ENCODE data around the gene FTO. TPM values are rescaled to one million over a fixed set of nuclear protein-coding genes. Genes with fewer than 3 reads are reported as not detected.

Gene FTO
- total RNA-seq, 1 experiment from 2014 or later, result 57.4 TPM

DNA sequence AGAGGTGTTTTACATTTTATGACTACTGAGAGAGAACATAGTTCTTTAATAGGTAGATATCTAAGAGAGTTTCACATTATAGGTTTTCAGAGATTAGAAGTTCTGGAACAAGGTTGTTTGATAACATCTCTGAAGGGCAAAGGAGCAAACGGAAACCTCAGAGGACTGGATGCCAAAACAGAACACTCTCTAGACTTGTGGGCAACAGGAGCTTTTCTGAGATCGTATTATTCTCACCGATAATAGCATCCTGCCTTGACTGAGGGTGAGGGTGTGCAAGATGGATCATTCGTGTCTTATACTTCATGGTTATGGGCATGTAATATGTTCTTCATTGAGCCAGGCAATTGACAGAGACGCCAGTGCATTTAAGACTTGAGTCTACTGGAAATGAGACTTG is 347.9 kb downstream of the FTO start (continued):
- no peak for TF ChIP-seq JAZF1 (CRISPR knock-in tag; IDR thresholded peaks at IDR 0.05)

DNA sequence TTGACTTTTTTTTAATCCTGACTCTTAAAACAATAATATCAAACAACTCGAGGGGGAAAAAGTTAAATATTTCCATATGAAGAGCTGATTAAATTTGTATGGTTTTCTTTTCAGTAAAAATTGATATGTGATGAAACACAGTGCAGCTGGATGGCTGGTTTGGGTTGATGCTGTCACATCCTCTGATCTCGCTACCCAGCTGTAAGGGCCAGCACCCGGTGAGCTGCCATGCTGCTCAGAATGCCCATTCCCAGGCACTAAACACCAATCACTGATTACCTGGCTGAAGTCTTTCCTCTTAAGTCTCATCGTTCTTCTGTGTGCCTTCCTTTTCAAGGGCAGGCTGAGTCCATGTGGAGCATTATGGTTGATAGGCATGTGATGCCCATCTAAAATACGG is 348.3 kb downstream of the FTO start:
- peaks cover 6% of the 10 kb centered on the region; the same call in 1 of the 2 replicates for H3K36me3 Mint-ChIP-seq
- ChIA-PET CTCF (no interaction called here), POLR2A (no interaction called here)
- no peak overlapping the region for H3K4me3 Mint-ChIP-seq
- no peaks in the 10 kb centered on the region for H3K9me3 Mint-ChIP-seq
- no peak for TF ChIP-seq EMX1 (CRISPR knock-in tag; IDR thresholded peaks at IDR 0.05)
- TF ChIP-seq, protein P1, sequence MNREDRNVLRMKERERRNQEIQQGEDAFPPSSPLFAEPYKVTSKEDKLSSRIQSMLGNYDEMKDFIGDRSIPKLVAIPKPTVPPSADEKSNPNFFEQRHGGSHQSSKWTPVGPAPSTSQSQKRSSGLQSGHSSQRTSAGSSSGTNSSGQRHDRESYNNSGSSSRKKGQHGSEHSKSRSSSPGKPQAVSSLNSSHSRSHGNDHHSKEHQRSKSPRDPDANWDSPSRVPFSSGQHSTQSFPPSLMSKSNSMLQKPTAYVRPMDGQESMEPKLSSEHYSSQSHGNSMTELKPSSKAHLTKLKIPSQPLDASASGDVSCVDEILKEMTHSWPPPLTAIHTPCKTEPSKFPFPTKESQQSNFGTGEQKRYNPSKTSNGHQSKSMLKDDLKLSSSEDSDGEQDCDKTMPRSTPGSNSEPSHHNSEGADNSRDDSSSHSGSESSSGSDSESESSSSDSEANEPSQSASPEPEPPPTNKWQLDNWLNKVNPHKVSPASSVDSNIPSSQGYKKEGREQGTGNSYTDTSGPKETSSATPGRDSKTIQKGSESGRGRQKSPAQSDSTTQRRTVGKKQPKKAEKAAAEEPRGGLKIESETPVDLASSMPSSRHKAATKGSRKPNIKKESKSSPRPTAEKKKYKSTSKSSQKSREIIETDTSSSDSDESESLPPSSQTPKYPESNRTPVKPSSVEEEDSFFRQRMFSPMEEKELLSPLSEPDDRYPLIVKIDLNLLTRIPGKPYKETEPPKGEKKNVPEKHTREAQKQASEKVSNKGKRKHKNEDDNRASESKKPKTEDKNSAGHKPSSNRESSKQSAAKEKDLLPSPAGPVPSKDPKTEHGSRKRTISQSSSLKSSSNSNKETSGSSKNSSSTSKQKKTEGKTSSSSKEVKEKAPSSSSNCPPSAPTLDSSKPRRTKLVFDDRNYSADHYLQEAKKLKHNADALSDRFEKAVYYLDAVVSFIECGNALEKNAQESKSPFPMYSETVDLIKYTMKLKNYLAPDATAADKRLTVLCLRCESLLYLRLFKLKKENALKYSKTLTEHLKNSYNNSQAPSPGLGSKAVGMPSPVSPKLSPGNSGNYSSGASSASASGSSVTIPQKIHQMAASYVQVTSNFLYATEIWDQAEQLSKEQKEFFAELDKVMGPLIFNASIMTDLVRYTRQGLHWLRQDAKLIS (CRISPR knock-in tag; IDR thresholded peaks at IDR 0.05; ENCODE audit: borderline replicate concordance), result no peak
- no peak for TF ChIP-seq SMAD3 (CRISPR knock-in tag; IDR thresholded peaks at IDR 0.05; ENCODE audit: borderline replicate concordance)
- TF ChIP-seq, protein P2, sequence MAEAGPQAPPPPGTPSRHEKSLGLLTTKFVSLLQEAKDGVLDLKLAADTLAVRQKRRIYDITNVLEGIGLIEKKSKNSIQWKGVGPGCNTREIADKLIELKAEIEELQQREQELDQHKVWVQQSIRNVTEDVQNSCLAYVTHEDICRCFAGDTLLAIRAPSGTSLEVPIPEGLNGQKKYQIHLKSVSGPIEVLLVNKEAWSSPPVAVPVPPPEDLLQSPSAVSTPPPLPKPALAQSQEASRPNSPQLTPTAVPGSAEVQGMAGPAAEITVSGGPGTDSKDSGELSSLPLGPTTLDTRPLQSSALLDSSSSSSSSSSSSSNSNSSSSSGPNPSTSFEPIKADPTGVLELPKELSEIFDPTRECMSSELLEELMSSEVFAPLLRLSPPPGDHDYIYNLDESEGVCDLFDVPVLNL (CRISPR knock-in tag; IDR thresholded peaks at IDR 0.05; ENCODE audit: borderline replicate concordance, low read depth), result no peak
- TF ChIP-seq, protein P3, sequence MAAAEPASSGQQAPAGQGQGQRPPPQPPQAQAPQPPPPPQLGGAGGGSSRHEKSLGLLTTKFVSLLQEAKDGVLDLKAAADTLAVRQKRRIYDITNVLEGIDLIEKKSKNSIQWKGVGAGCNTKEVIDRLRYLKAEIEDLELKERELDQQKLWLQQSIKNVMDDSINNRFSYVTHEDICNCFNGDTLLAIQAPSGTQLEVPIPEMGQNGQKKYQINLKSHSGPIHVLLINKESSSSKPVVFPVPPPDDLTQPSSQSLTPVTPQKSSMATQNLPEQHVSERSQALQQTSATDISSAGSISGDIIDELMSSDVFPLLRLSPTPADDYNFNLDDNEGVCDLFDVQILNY (CRISPR knock-in tag; IDR thresholded peaks at IDR 0.05), result no peak
- no peak for TF ChIP-seq ZNF121 (CRISPR knock-in tag; IDR thresholded peaks at IDR 0.05)
- TF ChIP-seq SMAD4 (CRISPR knock-in tag; IDR thresholded peaks at IDR 0.05), result no peak
- H3K27ac Mint-ChIP-seq, result no peak overlapping the region
- no peaks in the 10 kb centered on the region; the same call in 1 of the 2 replicates for H3K27me3 Mint-ChIP-seq (ENCODE audit: low read depth)
- ATAC-seq, result no peak
- DNase-seq (ENCODE audit: low spot score), result no peak
- H3K4me1 Mint-ChIP-seq, result peaks cover 12% of the 10 kb centered on the region

DNA sequence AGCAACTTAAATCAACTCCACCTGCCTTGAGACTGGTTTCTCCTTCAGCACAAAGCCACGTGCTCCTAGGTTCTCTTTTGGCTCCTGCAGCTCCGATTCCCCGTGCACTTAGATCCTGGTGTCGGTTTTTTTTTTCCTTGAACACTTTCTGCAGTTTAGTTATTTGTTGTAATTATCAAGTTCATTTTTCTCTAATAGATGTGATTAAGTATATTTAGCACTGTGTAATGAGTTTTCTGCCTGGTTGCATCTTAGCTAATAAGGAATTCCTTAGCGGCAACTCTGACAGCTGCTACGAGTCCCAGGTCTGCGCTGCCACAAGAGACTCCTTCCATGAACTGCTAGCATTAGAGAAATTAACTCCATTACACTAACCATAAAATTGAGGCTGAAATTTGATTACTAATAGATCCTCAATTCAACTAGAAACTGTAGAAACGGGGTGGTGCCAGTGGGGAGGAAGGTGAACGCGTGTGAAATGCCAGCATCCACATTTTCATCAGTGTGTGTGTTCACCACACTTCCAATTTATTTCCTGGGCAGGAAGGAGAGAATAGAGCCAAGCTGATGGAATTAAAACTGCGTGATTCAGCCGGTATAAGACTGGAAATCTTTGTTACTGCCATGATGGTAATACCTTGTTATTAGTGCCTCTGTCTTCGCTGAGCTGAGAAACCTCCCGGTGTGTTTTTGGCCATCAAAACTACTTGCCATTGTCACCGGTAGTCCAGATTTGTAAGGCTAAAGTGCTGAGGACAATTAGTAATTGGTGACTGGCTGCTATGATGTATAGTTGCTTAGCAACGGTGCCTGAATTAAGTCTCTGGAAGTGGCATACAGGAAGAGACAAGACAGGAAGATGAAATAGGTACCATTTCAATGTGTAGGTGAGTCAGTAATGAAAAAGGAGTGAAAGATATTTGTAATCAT is 350.2 kb downstream of the FTO start:
- H3K9me3 Mint-ChIP-seq, result no peaks in the 10 kb centered on the region
- TF ChIP-seq, protein P4, sequence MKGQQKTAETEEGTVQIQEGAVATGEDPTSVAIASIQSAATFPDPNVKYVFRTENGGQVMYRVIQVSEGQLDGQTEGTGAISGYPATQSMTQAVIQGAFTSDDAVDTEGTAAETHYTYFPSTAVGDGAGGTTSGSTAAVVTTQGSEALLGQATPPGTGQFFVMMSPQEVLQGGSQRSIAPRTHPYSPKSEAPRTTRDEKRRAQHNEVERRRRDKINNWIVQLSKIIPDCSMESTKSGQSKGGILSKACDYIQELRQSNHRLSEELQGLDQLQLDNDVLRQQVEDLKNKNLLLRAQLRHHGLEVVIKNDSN (CRISPR knock-in tag; IDR thresholded peaks at IDR 0.05), result no peak
- TF ChIP-seq, protein P5, sequence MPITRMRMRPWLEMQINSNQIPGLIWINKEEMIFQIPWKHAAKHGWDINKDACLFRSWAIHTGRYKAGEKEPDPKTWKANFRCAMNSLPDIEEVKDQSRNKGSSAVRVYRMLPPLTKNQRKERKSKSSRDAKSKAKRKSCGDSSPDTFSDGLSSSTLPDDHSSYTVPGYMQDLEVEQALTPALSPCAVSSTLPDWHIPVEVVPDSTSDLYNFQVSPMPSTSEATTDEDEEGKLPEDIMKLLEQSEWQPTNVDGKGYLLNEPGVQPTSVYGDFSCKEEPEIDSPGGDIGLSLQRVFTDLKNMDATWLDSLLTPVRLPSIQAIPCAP (CRISPR knock-in tag; IDR thresholded peaks at IDR 0.05), result no peak
- TF ChIP-seq NR2C2 (CRISPR knock-in tag; IDR thresholded peaks at IDR 0.05) (no peak), ZNF263 (CRISPR knock-in tag; IDR thresholded peaks at IDR 0.05; ENCODE audit: low read depth) (no peak), ATF1 (CRISPR knock-in tag; IDR thresholded peaks at IDR 0.05) (no peak)
- TF ChIP-seq, protein P6, sequence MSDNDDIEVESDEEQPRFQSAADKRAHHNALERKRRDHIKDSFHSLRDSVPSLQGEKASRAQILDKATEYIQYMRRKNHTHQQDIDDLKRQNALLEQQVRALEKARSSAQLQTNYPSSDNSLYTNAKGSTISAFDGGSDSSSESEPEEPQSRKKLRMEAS (CRISPR knock-in tag; IDR thresholded peaks at IDR 0.05), result peak; percentile 25; the same call in 1 of the 2 replicates
- CTCF ChIA-PET, result interaction anchor here (0.5 to 1.5 kb wide), 3 partner anchors 8 to 323 kb away, joined by 3 to 5 read pairs (median 4); no protein-coding TSS in a partner anchor
- POLR2A ChIA-PET, result no interaction called here
- H3K4me1 Mint-ChIP-seq, result peaks cover 12% of the 10 kb centered on the region
- ATAC-seq (peak; percentile 7; the same call in 1 of the 2 replicates), DNase-seq (ENCODE audit: low spot score) (no peak)
- no peaks in the 10 kb centered on the region for H3K36me3 Mint-ChIP-seq
- no peak overlapping the region for H3K27ac Mint-ChIP-seq
- H3K4me3 Mint-ChIP-seq, result no peak overlapping the region
- H3K27me3 Mint-ChIP-seq (ENCODE audit: low read depth), result no peaks in the 10 kb centered on the region; the same call in 1 of the 2 replicates
